HepG2 (cell line): ENCODE data around the gene OR11H12. TPM values are rescaled to one million over a fixed set of nuclear protein-coding genes. Genes with fewer than 3 reads are reported as not detected.
A peak's percentile ranks its signal among the peaks of the same experiment; 100 is the strongest.
"Not testable (repeated sequence)": the region's sequence is repeated elsewhere in the genome, so short reads cannot be mapped to it uniquely, and the experiment has no call there.

Experiments
- ATAC-seq: fragments of 200-7000 bp; cut with Tn5 transposase; 3 replicates; pipeline ENCODE4 v1.9.1; 2020; ENCODE audit warnings: mild to moderate bottlenecking, moderate library complexity
- BruUV-seq: library from RNA; stranded (reverse); fragments of 400-500 nt; replicated peaks from 2 replicates; lab custom pipeline; 2021; lab: Mats Ljungman, UMichigan
- CTCF ChIA-PET: fragments of 300-600 bp; formaldehyde crosslinking; extraction: SDS; loops from one replicate; lab custom pipeline; 2021; ENCODE audit warnings: low total read pairs, inconsistent platforms, low intra/inter-chr PET ratio; lab: Yijun Ruan, JAX
- POLR2A ChIA-PET: fragments of 350-600 bp; sonication (Branson Sonifier 250); formaldehyde crosslinking; loops from one replicate; lab custom pipeline; 2020; ENCODE audit warnings: antibody characterized with exemption, inconsistent platforms; lab: Yijun Ruan, JAX
- DNase-seq: peaks from one replicate; pipeline ENCODE4 v3.0.0-alpha.2; 2015; ENCODE audit warnings: low spot score
- FAIRE-seq: peaks from 3 replicates; lab custom pipeline; 2011; peaks lifted over from hg19 to GRCh38; lab: Jason Lieb, UNC
- H2AFZ ChIP-seq: one replicate; pipeline ENCODE4 v1.6.1; 2011; ENCODE audit warnings: low read length, inconsistent platforms
- H3K27ac ChIP-seq: fragments of 300-600 bp; 3 replicates; pipeline ENCODE4 v1.8.0; 2011; ENCODE audit warnings: mixed run types, mild to moderate bottlenecking, mixed read lengths, low read length, inconsistent platforms; ENCODE audit not compliant: insufficient read depth; ENCODE audit errors: extremely low read length
- H3K27me3 ChIP-seq, 2 experiments: fragments of 200-600 bp in 1 of 2; 2 replicates in 1 of 2; 3 replicates in 1 of 2; pipeline versions ENCODE4 v1.6.0 to v1.8.0; 2011; ENCODE audit warnings: low read length in 2 of 2, mild to moderate bottlenecking in 2 of 2, moderate library complexity in 2 of 2, inconsistent platforms in 1 of 2; ENCODE audit not compliant: insufficient read depth in 2 of 2, control insufficient read depth in 1 of 2
- H3K36me3 ChIP-seq, 2 experiments: fragments of 200-600 bp in 1 of 2; replicated peaks in 1 of 2; 2 replicates in 1 of 2; 3 replicates in 1 of 2; pipeline versions ENCODE4 v1.5.1 to v1.8.0; 2011; ENCODE audit warnings: low read length in 2 of 2, inconsistent platforms in 1 of 2; ENCODE audit not compliant: insufficient read depth in 2 of 2, control insufficient read depth in 1 of 2
- H3K4me1 ChIP-seq: 2 replicates; pipeline ENCODE4 v1.5.1; 2012; ENCODE audit warnings: low read length, inconsistent platforms; ENCODE audit not compliant: insufficient read depth
- H3K4me2 ChIP-seq: 2 replicates; pipeline ENCODE4 v1.6.0; 2011; ENCODE audit warnings: low read depth, low read length, inconsistent platforms
- H3K4me3 ChIP-seq, 3 experiments: fragments of 200-600 bp in 1 of 3; sonication (generic), shearing (Covaris generic) in 1 of 3; replicated peaks in 1 of 3; 2 replicates each; pipeline ENCODE4 v1.5.1; 2011 to 2016; ENCODE audit warnings: low read length in 3 of 3, inconsistent platforms in 2 of 3, low read depth in 2 of 3, mild to moderate bottlenecking in 2 of 3, control low read depth in 1 of 3, mixed read lengths in 1 of 3; ENCODE audit not compliant: insufficient read depth in 1 of 3
- H3K79me2 ChIP-seq: one replicate; pipeline ENCODE4 v1.6.1; 2011; ENCODE audit warnings: low read length, inconsistent platforms; ENCODE audit not compliant: insufficient read depth
- H3K9ac ChIP-seq: 2 replicates; pipeline ENCODE4 v1.6.0; 2011; ENCODE audit warnings: mild to moderate bottlenecking, low read depth, low read length, inconsistent platforms; ENCODE audit not compliant: insufficient read depth
- H3K9me3 ChIP-seq: 2 replicates; pipeline ENCODE4 v1.5.1; 2012; ENCODE audit warnings: mild to moderate bottlenecking, low read length
- H4K20me1 ChIP-seq: 2 replicates; pipeline ENCODE4 v1.6.0; 2011; ENCODE audit warnings: inconsistent platforms, mild to moderate bottlenecking, low read length, moderate library complexity; ENCODE audit not compliant: insufficient read depth
- whole genome bisulfite sequencing: methylation state at CpG from one replicate; pipeline ENCODE4 v1.1.6; 2017; ENCODE audit warnings: low lambda C conversion rate; 5-methylcytosine and 5-hydroxymethylcytosine counted together
- in situ Hi-C: cut with HindIII; loops from 2 replicates; pipeline ENCODE4 v1.10.0; 2017; ENCODE audit warnings: low pct_unique_long_range_greater_than_20kb; ENCODE audit not compliant: extremely low pct_ligation_motif_present
- intact Hi-C: fragments of 100-400 bp; cut with micrococcal nuclease; formaldehyde crosslinking; loops from one replicate; pipeline ENCODE4 v1.10.0; 2022; ENCODE audit not compliant: unreplicated experiment
- polyA plus RNA-seq, 8 experiments: library from polyadenylated mRNA; depleted of rRNA in 3 of 8; stranded (reverse) in 7 of 8; unstranded in 1 of 8; fragments of >200 nt; fragmentation: Illumina TruSeq in 4 of 8; extraction: Trizol in 4 of 8; gene quantifications; 2 replicates each; pipeline versions ENCODE4 v1.2.1 to v1.2.3, GENCODE V29; 2011 to 2016; ENCODE audit warnings: low read depth in 4 of 8, missing spikeins in 1 of 8, mixed read lengths in 1 of 8; ENCODE audit not compliant: insufficient read depth in 1 of 8
- total RNA-seq, 5 experiments: library from RNA; depleted of rRNA; stranded (reverse); fragments of >200 nt; fragmentation: Illumina TruSeq; extraction: Trizol; gene quantifications; 2 replicates each; pipeline ENCODE4 v1.2.3, GENCODE V29; 2016; ENCODE audit warnings: low read depth in 1 of 5

OR11H12 gene
- total and polyA plus RNA-seq, 2 of the 13 experiments (the other 11 are each of a cell fraction or from before 2014, with no cell fraction given), result not detected

DNA sequence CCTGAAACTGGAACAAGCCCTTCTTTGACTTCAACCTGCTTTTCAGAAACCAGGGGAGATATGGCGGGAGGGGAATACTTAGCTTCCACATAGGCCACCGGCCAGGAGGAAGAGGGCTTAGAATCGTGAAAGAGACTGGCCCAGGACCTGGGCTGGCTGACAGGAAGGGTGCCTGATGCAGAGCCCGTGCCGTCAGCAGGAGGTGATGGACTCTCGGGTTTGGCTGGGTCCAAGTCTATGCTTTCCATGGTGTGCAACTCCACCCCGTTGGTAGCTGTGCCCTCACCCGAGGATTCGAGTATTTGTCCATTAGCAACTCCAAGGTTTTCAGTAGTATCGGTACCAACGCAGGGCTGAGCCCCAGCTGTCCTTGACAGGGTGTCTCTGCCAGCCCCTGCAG is 35.1 kb downstream of the OR11H12 start:
- H2AFZ ChIP-seq, CTCF ChIA-PET, H4K20me1 ChIP-seq, BruUV-seq, H3K4me3 ChIP-seq, H3K27ac ChIP-seq, DNase-seq, intact Hi-C loops, POLR2A ChIA-PET, H3K79me2 ChIP-seq, FAIRE-seq, H3K4me1 ChIP-seq, H3K27me3 ChIP-seq, H3K36me3 ChIP-seq, in situ Hi-C loops, H3K9ac ChIP-seq, H3K9me3 ChIP-seq, H3K4me2 ChIP-seq: not testable (repeated sequence)
- ATAC-seq, result peak; percentile 31; the same call in 2 of the 3 replicates
- 88% methylated on average over 1 of the region's 11 CpGs for WGBS

DNA sequence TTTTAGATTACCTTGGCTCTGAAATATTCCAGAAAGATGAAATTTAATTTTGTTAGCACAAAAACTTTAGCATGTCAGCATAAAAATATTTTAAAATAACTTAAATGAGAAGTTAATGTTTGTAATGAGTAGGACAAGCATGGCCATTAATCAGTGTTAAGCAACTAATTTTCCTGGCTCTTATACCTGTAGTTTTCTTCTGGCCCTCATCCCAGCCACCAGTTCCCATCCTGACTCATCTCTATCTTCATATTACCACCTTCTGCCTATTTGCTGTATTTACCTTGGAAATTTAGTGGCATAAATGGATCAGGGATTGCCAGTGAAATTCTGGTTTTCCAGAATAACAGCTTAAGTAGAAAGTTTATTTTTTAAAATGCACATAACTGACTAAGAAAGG is 37.1 kb downstream of the OR11H12 start:
- H3K4me3 ChIP-seq, H3K79me2 ChIP-seq, H3K9ac ChIP-seq, H4K20me1 ChIP-seq, ATAC-seq, H3K27ac ChIP-seq, H2AFZ ChIP-seq, CTCF ChIA-PET, H3K27me3 ChIP-seq, H3K4me2 ChIP-seq, H3K4me1 ChIP-seq, FAIRE-seq, DNase-seq, BruUV-seq, H3K36me3 ChIP-seq, in situ Hi-C loops, POLR2A ChIA-PET, intact Hi-C loops, H3K9me3 ChIP-seq: not testable (repeated sequence)

DNA sequence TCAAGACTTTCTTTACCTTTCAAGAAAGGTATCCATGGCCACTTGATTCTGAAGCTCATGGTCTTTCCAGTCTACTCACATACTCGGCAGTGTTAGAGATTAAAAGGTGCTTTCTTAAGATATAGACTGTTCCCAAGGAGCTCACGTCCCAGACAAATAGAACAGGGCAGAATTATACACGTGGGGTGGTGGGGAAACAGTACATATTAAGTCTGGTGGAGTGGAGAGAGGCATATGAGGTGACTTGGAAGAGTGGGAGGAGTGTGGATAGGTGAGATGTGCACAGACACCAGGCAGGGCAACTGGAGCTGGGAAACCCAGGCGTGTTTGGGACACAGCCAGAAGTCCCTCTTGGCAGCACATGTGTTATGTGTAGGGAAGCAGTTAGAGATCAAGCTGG is 37.9 kb downstream of the OR11H12 start:
- H3K27ac ChIP-seq, H3K9me3 ChIP-seq, H3K4me2 ChIP-seq, ATAC-seq, BruUV-seq, H3K4me3 ChIP-seq, H3K4me1 ChIP-seq, POLR2A ChIA-PET, intact Hi-C loops, H3K79me2 ChIP-seq, H2AFZ ChIP-seq, H3K27me3 ChIP-seq, FAIRE-seq, in situ Hi-C loops, H4K20me1 ChIP-seq, H3K36me3 ChIP-seq, DNase-seq, CTCF ChIA-PET, H3K9ac ChIP-seq: not testable (repeated sequence)
- 3% methylated on average over 3 of the region's 4 CpGs for WGBS

DNA sequence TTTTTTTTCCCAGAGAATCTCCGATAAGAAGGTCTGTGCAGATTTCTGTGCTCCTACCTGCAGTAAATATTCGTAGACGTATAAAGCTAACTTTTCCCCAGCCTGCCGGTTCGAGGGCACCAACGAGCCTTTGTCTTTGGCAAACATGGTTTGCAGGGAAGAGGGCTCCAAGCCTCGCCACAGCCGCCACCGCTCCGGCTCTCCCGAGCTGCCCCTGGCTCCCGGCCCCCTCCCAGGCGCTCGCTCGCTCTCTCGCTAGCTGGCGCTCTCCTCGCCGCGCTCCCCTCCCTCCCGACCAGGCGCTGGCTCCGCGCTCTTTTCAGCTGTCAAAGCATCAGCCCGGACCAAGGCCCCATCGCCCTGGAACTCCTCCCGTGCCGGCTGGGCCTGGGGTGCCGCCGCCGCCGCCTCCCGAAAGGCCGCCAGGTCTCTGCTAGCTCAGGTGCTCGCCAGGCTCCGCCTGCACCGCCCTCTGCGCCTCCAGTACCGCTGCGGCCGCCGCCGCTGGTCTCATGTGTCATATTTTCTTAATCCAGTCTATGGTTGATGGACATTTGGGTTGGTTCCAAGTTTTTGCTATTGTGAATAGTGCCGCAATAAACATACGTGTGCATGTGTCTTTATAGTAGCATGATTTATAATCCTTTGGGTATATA is 45.3 kb downstream of the OR11H12 start:
- H3K4me1 ChIP-seq, H3K4me3 ChIP-seq, H2AFZ ChIP-seq, DNase-seq, intact Hi-C loops, H3K9ac ChIP-seq, POLR2A ChIA-PET, CTCF ChIA-PET, H3K27ac ChIP-seq, H3K4me2 ChIP-seq, H3K79me2 ChIP-seq, H3K36me3 ChIP-seq, BruUV-seq, ATAC-seq, H3K27me3 ChIP-seq, H4K20me1 ChIP-seq, FAIRE-seq, in situ Hi-C loops, H3K9me3 ChIP-seq: not testable (repeated sequence)
- WGBS, result 61% methylated on average over 24 of the region's 45 CpGs
